GM18498 (cell line): ENCODE data around the gene ACTL8.

Source experiments
- ATAC-seq: cut with Tn5 transposase; IDR thresholded peaks from one replicate; pipeline ENCODE4 v1.9.1; 2021; ENCODE audit warnings: mild to moderate bottlenecking, moderate library complexity; ENCODE audit not compliant: unreplicated experiment

The ACTL8 gene

DNA sequence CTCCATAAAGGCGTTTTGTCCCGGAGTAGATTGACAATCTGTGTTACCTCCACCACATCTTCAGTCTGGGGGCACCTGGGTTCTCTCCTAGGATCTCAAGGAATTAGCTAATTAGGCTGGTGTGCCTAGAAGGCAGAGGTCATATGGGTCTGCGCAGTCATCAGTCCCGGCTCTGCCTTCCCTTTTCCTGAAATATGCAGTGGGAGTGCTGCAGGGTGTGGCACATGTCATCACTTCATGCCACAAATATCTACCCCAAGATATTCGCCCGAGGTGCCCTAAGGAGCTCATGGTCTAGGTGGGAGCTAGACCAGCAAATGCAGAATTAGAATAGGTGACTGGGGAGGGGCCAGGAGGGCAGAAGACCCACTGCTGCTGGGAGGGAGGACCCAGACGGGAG lies 42.9 kb downstream of the ACTL8 start:
- no peak for ATAC-seq

DNA sequence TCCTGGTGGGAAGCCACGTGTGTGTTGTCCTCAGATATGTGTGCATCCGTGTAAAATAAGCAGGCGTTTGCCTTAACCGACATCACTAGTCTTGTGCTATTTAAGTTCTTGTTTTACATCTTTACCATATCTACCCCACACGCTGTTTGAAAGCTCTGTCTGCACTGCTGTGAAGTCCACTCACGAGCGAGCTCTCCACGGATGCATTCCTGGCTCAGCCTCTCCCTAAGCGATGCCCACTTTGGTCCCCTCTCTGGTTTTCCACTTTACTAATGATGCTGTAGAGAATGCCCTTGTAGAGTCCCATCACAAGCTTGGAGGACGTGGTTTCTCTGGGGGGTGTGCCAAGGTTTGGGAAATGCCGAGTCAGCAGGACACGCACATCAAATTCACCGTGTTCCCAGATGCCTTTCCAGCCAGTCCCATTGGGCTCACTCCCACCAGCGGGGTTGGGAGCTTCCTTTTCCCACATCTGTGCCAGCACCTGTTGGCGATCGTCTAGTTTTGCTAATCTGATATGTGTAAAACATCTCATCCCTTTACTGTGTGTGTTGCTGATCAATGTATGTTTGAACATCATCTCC lies 43.8 kb downstream of the ACTL8 start:
- ATAC-seq: no peak

DNA sequence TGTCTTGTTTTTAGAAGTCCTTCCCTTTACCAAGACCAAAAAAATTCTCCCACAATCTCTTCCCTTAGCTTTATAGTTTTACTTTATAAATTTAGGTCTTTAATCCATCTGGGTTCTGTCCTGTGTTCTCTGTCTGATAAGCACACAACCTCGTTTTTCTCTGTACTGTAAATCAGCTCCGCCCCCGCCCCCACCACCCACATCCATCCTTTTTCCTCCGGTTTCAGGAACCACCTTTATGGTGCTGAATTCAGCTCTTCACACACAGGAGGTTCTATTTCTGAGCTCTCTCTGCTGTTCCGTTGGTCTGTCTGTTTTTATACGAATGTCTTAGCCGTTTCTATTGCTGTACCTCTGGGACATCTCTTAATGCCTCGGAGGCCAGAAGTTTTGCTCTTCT lies 44.5 kb downstream of the ACTL8 start:
- ATAC-seq: no peak

DNA sequence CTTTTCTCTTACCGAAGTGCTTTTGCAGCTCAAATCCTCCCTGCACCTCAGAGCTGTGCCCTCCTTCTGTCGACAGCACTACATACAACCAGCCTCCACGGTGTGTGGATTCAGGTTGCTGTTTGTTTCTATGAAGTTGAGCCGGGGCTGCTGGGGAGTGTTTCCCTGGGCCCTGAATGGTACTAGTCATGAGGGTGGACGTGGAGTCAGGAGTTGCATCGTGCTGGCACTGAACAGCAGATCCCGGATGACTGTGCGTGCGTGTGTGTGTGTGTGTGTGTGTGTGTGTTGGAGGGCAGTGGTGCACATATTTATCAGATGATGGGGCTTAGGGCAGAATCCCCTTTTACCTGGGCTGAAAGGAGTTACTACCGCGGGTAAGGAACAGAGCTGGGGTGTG lies 47.0 kb downstream of the ACTL8 start:
- no peak for ATAC-seq

DNA sequence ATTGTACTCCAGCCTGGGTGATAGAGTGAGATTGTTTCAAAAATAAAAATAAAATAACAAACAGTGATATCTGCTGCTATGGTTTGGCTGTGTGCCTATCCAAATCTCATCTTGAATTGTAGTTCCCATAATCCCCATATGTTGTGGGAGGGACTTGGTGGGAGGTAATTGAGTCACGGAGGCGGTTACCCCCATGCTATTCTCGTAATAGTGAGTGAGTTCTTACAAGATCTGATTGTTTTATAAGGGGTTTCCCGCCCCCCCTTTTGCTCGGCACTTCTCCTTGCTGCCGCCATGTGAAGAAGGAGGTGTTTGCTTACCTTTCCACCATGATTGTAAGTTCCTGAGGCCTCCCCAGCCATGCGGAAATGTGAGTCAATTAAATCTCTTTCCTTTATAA lies 47.8 kb downstream of the ACTL8 start:
- ATAC-seq: no peak

DNA sequence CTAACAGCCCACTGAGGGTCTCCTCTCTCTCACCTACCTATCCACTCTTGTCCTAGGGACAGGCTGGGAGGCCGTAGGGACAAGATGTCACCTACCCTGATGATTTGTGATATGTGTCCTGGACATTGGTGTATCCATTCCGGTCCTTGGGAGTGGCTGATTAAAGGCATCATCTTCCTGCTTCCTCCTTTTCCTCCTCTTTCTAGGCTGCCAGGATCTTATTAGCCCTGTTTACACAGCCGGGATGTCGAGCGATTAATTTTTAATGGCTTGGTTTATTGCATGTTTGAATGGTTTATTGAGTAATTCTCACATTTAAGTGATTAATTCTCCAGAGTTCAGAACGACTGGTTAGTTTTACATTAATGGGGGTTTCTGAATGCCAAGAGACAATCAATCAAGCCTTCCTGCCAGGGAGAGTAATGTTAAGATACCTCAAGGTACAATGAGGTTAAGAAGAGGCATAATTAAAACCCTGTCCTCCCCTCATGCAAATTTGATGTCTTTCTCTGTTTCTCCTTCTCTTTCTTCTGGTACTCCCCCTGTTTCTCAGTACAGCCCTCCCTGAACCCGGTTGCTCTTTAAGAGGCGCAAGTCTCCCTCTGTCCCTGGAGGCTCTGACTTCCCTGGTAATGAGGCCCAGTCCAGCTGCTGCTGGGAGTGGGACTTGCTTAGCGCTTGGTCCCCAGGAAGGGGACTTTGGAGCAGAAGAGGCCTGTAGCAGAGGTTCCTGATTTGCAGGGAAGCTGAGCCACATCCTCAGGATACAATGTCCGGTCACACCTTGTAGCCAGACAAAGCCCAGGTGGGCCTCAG lies 50.9 kb downstream of the ACTL8 start:
- no peak for ATAC-seq

DNA sequence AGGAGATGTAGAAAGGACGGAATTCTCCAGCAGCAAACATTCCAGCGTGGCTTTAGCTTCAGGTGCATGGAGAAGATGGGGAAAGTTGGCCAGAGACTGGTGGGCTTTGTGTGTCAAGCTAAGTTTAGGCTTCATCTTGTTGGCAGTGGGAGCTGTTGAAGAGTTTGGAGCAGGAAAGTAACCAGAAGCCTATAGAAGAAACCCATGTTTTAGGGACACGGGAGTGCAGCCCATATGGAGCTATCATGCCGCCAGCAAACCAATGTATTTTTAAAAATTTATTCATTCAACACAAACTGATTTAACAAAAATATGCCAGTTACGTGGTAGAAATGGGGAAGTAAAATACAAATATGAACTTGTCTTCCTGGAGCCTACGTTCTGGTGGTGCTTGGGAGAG lies 53.7 kb downstream of the ACTL8 start:
- no peak for ATAC-seq

DNA sequence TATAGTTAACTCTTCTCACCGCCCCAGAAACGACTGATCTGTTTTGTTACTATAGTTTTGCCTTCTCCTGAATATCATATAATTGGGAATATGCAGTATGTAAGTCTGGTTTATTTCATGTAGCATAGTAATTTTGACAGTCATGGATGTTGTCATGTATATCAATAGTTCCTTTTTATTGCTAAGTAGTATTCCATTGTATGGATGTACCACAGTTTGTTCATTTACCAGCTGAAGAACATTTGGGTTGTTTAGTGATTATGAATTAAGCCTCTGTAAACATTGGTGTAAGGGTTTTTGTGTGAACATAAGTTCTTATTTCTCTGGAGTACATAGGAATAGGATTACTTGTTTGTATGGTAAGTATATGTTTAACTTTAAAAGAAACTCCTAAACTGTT lies 55.5 kb downstream of the ACTL8 start:
- ATAC-seq: no peak

DNA sequence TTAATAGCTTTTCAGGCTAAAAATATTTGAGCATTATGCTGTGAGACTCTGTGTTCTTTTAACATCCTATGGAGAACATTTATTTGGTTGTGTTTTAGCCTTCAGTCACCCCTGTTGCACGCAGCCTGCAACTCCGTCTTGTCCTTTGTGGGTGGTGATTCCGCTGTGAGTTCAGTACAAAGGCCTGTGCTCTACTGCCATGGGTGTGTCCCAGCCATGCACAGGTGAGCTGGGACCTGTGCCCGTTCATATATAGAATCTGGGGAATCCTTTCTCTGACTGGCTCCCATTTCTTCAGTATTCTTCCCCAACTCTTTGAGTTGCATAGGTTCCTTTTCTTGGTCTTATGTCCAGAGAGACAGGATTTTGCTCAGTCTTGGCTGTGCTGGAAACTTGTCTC lies 61.4 kb downstream of the ACTL8 start:
- no peak for ATAC-seq

DNA sequence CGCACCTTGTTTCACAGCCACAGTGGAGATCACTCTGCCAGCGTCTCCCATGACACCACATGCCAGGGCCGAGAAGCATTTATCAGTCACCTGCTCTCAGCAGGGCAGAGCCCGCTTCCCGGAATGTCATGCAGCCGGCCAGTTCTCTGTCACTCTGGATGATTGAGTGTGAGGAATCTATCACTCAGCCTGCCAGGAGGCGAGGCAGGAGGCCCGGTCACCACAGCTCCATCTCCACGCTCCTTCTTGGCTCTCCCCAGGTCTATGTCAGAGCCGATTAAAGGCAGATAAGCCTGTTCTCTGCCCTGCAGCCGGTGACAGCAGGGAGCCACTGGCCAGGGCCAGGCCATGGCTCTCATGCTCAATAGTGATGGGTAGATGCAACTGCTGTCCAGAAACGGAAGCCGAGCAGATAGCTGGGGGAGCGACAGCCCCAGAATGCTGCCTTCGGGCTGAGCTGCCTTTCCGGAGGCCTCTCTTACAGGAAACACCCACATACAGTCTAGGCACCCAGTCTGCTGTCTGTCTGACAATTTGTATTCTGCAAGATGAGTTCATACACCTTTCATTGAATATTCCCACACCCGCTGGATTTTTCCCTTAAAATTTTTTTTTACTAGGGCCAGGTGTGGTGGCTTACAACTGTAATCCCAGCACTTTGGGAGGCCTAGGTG lies 64.1 kb downstream of the ACTL8 start:
- no peak for ATAC-seq

DNA sequence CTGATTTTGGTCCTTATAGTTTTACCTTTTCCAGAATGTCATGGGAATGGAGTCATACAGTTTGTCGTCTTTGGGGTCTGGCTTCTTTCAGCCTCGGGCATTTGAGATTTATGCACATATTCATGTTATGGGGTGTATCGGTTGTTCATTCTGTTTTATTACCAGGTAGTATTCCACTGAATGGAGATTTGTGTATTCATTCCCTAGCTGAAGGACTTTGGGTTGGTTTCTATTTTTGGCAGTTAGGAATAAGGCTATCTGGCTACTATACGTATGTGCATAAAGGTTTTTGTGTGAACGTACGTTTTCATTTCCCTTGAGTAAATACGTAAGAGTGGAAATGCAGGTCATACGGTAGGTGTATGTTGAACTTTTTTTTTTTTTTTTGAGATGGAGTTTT lies 65.1 kb downstream of the ACTL8 start:
- ATAC-seq: no peak

DNA sequence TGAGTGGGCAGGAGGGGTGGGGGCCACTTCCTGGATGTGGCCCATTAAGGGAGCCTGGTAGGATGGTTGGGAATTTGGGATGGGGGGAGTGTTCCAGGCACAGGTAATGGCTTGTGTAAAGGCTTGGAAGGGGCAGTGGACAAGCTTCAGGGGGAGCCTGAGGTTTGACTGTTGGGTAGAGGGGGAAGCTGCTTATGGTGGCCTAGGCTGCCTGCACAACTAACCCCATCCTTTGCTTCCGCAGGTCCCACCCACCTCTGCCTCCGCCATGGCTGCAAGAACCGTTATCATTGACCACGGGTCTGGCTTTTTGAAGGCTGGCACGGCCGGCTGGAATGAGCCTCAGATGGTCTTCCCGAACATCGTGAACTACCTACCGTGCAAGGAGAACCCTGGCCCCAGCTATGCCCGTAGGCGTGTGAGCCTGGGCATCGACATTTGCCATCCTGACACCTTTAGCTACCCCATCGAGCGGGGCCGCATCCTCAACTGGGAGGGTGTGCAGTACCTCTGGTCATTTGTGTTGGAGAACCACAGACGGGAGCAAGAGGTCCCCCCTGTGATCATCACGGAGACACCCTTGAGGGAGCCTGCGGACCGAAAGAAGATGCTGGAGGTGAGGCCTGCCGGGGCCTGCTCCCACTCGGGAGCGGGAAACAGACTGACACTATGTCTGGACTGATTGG lies 67.8 kb downstream of the ACTL8 start:
- ATAC-seq: no peak

DNA sequence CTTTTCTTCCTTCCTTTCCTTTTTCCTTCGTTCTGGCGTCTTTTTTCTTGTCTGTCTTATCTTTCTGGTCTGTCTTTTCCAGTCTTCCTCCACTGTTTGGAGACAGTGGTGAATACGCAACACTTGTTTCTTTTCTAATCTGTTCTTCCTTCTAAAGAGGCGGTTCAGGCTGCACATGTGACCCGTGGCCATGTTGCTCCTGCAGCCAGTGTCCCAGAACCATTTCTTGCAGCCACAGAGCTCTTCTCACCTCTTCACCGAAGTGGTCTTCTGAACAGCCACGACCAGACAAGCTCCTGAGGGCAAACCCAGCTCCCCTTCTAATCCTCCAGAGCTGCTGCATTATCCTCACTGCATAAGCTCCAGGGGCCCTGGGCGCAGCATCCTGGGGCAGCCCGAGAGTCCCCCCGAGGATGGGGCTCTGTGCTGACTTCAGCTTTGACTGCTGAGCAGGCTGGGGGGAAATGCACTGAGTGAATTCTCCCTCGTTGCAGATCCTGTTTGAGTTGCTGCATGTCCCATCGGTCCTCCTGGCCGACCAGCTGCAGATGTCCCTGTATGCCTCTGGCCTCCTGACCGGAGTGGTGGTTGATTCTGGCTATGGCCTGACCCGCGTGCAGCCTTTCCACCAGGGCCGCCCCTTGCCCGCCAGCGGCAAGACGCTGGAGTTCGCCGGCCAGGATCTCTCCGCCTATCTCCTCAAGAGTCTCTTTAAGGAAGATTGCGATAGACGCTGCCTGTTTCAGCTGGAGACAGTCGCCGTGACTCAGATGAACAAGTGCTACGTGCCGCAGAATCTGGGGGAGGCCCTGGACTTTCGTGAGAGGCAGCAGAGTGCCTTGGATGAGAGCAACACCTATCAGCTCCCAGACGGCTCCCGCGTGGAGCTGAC lies 70.4 kb downstream of the ACTL8 start:
- ATAC-seq: no peak

DNA sequence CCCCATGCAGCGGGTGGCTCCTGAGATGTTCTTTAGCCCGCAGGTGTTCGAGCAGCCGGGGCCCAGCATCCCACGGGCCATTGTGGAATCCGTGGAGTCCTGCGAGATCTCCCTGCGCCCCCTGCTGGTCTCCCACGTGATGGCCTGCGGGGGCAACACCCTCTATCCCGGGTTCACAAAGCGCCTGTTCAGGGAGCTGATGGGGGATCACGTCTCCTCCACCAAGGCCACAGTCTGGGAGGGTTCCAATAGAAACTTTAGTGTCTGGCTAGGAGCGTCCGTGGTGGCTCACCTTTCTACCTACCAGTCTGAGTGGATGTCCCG lies 71.0 kb downstream of the ACTL8 start:
- ATAC-seq: no peak

DNA sequence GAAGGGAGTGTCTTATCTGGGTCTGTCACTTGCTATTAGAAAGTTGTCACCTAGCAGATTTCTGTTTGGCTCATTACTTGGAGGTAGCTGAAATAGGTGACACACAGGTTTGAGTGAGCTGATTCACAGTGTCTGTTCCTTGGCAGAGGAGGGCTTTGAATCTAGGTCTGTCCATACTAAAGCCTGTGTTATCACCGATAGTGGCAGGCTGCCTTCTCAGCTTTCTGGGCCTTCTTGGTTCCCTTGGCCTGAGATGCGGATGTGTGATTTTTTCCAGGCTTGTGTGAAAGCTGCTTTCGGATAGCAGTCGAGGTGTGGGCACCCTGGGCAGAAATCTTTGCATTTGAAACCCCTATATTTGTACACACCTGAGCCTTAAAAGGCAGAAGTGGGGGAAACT lies 73.9 kb downstream of the ACTL8 start:
- ATAC-seq: no peak

DNA sequence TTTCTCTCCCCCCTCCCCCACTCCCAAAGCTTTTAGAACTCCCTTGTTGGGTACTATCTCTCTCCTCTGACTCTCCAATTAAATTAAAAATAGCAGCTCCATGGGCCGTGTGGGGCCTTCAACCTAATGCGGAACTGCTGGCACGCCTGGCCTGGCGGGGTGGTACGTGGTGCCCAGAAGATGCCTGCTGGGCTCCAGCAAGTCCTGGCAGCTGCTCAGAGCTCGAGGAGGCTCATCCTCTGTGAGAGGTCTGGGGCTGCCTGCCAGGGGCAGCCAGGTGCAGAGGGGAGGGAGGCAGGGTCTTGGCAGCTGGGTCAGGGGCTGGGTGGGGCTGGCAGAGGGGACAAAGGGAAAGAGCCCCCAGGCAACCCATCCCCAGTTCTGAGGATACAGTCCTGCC lies 74.4 kb downstream of the ACTL8 start:
- no peak for ATAC-seq

DNA sequence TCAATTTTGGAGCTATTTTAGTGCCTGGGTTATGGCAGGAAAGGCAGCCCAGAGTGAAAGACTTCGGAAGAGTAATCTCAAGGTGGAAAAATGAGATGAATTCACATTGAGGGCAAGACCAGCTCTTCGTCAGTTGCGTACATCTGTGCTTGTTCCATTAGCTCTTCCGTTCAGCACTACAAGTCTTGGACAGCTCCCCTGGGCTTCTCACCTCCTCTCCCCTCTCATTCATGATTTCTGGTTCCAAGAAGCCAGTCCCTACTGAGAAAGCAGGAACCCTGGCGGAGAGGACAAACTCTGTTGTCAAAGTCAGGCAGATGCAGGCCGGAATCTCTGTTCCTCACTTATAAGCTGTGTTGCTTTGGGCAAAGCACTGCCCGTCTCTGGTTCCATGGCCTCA lies 76.5 kb downstream of the ACTL8 start:
- no peak for ATAC-seq

DNA sequence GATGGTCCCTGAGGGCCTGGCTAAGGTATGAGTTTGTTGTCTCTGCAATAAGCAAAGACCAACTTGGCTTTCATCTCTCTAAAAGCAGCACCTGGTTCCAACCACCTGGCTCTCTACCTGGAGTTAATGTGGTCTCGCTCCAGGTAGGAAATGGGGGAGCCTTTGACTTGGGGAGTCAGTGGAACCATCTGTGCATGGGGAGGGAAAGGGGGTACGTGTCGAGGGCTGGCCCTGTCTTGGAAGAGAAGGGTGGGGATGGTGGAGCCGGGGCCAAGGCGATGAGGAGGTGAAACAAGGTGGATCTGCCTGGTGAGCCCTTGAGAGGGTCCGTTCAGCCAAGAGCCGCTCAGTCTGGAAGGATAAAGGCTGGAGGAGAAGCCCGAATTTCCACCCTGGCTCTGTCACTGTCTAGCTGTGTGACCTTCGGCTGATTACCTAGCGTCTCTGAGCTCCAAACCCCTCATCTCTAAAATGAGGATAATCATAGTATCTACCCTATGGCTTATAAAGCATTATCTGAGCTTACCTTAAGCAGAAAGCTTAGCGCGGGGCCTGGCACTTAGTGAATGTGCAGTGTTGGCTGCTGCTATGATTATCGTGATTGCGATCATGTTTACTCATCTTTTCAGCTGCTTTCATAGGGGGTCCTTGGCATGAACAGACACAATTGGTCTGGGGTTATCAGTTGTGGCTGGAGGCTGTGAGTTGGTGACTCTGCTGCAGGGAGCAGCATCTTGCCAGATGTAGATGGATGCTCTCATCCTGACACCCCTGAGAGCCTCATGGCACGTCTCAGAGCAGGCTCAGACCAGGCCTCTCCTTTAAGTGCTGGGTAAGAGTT lies 78.7 kb downstream of the ACTL8 start:
- no peak for ATAC-seq

DNA sequence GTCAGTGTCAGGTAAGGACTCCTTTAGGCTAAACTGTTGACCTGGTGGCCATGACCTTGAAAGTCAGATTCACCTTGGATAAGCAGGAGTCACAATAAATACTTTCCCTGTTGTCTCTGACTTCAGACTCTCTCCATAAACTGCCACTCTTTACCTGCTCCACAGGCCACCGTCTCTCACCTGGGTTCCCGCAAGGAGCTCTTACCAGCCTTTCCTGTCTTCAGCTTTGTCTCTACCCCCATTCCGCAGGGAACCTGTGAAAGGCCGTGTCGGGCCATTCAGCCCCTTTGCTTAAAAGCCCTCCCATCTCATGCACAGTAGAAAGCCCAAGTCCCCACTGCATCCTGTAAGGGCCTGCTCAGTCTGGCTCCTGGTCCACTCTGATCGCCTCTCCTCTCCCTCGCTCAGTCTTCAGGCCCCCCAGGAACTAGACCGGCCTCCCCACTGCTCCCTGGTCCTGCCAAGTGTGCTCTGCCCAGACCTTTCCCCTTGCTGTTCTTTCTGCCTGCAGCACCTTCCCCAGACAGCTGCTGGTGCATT lies 79.5 kb downstream of the ACTL8 start:
- ATAC-seq: no peak
